Colonic mucosa (tissue), 4 donors: Measurements from ENCODE around the gene HOMER3. TPM values are rescaled to one million over a fixed set of nuclear protein-coding genes. Genes with fewer than 3 reads are reported as not detected.

ENCODE experiments used
- DNase-seq: peaks from one replicate; pipeline ENCODE4 v3.0.0-alpha.2; 2020
- H3K27ac ChIP-seq: fragments of 200-600 bp; one replicate; pipeline ENCODE4 v1.8.0; 2021
- H3K27me3 ChIP-seq: fragments of 200-600 bp; one replicate; pipeline ENCODE4 v1.8.0; 2021
- H3K36me3 ChIP-seq: fragments of 200-600 bp; one replicate; pipeline ENCODE4 v1.8.0; 2021
- H3K4me1 ChIP-seq: fragments of 200-600 bp; one replicate; pipeline ENCODE4 v1.8.0; 2021; ENCODE audit warnings: mild to moderate bottlenecking
- H3K4me3 ChIP-seq: fragments of 200-600 bp; one replicate; pipeline ENCODE4 v1.8.0; 2021
- H3K9ac ChIP-seq, 2 donors: one replicate each; pipeline ENCODE4 v1.7.0; 2013; ENCODE audit warnings: control low read depth in 2 of 2, low read depth in 2 of 2, low read length in 2 of 2
- H3K9me3 ChIP-seq: fragments of 200-600 bp; one replicate; pipeline ENCODE4 v1.8.0; 2021
- CTCF ChIP-seq: fragments of 200-600 bp; IDR thresholded peaks from one replicate; pipeline ENCODE4 v1.8.0; 2022; ENCODE audit warnings: antibody characterized with exemption, mild to moderate bottlenecking
- intact Hi-C: fragments of 100-400 bp; cut with DNase I; formaldehyde crosslinking; loops from one replicate; pipeline ENCODE4 v1.14.1; 2022
- total RNA-seq, 2 donors: library from RNA; stranded (reverse); fragmentation: NEBNext Ultra II Directional in 1 of 2; extraction: Animal tissue kit (Norgen Biotek cat#: 25700) in 1 of 2; gene quantifications; one replicate each; pipeline ENCODE4 v1.2.1, GENCODE V29; 2021
- donor health status: healthy.
- donor health status: DM: no; HTN: no; CAD: no.
- donor health status: DM: no; HTN: no; CAD: no.

HOMER3 gene
- total RNA-seq, 2 donors from 2014 or later: 1.9 to 5.3 TPM

GRCh38 chr19:18948075-18948975 lies 7.3 kb upstream of the HOMER3 start:
- Histone ChIP-seq H3K27me3 (no peaks in the 10 kb centered on the region), H3K9me3 (no peaks in the 10 kb centered on the region), H3K4me1 (no peaks in the 10 kb centered on the region), H3K4me3 (no peak overlapping the region), H3K36me3 (no peaks in the 10 kb centered on the region), H3K27ac (no peak overlapping the region), H3K9ac (no peak overlapping the region)
- intact Hi-C loops: no loop called here
- DNase-seq: no peak
- TF ChIP-seq CTCF: no peak

GRCh38 chr19:18946918-18947317 lies 5.9 kb upstream of the HOMER3 start:
- TF ChIP-seq CTCF: no peak
- no peak overlapping the region for H3K27ac ChIP-seq
- no peak overlapping the region for H3K9ac ChIP-seq
- H3K36me3 ChIP-seq: no peaks in the 10 kb centered on the region
- H3K27me3 ChIP-seq: no peaks in the 10 kb centered on the region
- intact Hi-C loops: no loop called here
- no peak overlapping the region for H3K4me3 ChIP-seq
- H3K9me3 ChIP-seq: no peaks in the 10 kb centered on the region
- DNase-seq: no peak
- no peaks in the 10 kb centered on the region for H3K4me1 ChIP-seq

- no peak for DNase-seq
- H3K9ac ChIP-seq: no peak overlapping the region
- H3K9me3 ChIP-seq: no peaks in the 10 kb centered on the region
- H3K4me3 ChIP-seq: no peak overlapping the region
- no peak overlapping the region for H3K27ac ChIP-seq
- H3K27me3 ChIP-seq: no peaks in the 10 kb centered on the region
- intact Hi-C loops: no loop called here
- no peaks in the 10 kb centered on the region for H3K4me1 ChIP-seq
- H3K36me3 ChIP-seq: no peaks in the 10 kb centered on the region
- TF ChIP-seq CTCF: no peak
Measured at GRCh38 chr19:18946335-18946734, 5.3 kb upstream of the HOMER3 start.

- Histone ChIP-seq H3K4me3 (no peak overlapping the region), H3K4me1 (no peaks in the 10 kb centered on the region), H3K36me3 (no peaks in the 10 kb centered on the region), H3K27me3 (peaks cover under 1% of the 10 kb centered on the region), H3K9me3 (no peaks in the 10 kb centered on the region), H3K9ac (no peak overlapping the region), H3K27ac (no peak overlapping the region)
- intact Hi-C loops: no loop called here
- no peak for DNase-seq
- TF ChIP-seq CTCF: no peak
Measured at GRCh38 chr19:18945297-18945696, 4.3 kb upstream of the HOMER3 start.

GRCh38 chr19:18943465-18943864 lies 2.4 kb upstream of the HOMER3 start:
- no peak overlapping the region for H3K27ac ChIP-seq
- no peaks in the 10 kb centered on the region for H3K36me3 ChIP-seq
- H3K27me3 ChIP-seq: peaks cover 5% of the 10 kb centered on the region
- no peaks in the 10 kb centered on the region for H3K4me1 ChIP-seq
- DNase-seq: no peak
- TF ChIP-seq CTCF: no peak
- H3K4me3 ChIP-seq: no peak overlapping the region
- intact Hi-C loops: no loop called here
- H3K9ac ChIP-seq: no peak overlapping the region
- H3K9me3 ChIP-seq: no peaks in the 10 kb centered on the region
